HepG2 (cell line): Measurements from ENCODE around the gene TBC1D5. TPM values are rescaled to one million over a fixed set of nuclear protein-coding genes. Genes with fewer than 3 reads are reported as not detected.

Experiments
- ATAC-seq: fragments of 200-7000 bp; cut with Tn5 transposase; 3 replicates; pipeline ENCODE4 v1.9.1; 2020; ENCODE audit warnings: mild to moderate bottlenecking, moderate library complexity
- BruUV-seq: library from RNA; stranded (reverse); fragments of 400-500 nt; replicated peaks from 2 replicates; lab custom pipeline; 2021; lab: Mats Ljungman, UMichigan
- CTCF ChIA-PET: fragments of 300-600 bp; formaldehyde crosslinking; extraction: SDS; loops from one replicate; lab custom pipeline; 2021; ENCODE audit warnings: low total read pairs, inconsistent platforms, low intra/inter-chr PET ratio; lab: Yijun Ruan, JAX
- POLR2A ChIA-PET: fragments of 350-600 bp; sonication (Branson Sonifier 250); formaldehyde crosslinking; loops from one replicate; lab custom pipeline; 2020; ENCODE audit warnings: antibody characterized with exemption, inconsistent platforms; lab: Yijun Ruan, JAX
- DNase-seq: peaks from one replicate; pipeline ENCODE4 v3.0.0-alpha.2; 2015; ENCODE audit warnings: low spot score
- FAIRE-seq: peaks from 3 replicates; lab custom pipeline; 2011; peaks lifted over from hg19 to GRCh38; lab: Jason Lieb, UNC
- H2AFZ ChIP-seq: one replicate; pipeline ENCODE4 v1.6.1; 2011; ENCODE audit warnings: low read length, inconsistent platforms
- H3K27ac ChIP-seq: fragments of 300-600 bp; 3 replicates; pipeline ENCODE4 v1.8.0; 2011; ENCODE audit warnings: mixed run types, mild to moderate bottlenecking, mixed read lengths, low read length, inconsistent platforms; ENCODE audit not compliant: insufficient read depth; ENCODE audit errors: extremely low read length
- H3K27me3 ChIP-seq, 2 experiments: fragments of 200-600 bp in 1 of 2; 2 replicates in 1 of 2; 3 replicates in 1 of 2; pipeline versions ENCODE4 v1.6.0 to v1.8.0; 2011; ENCODE audit warnings: low read length in 2 of 2, mild to moderate bottlenecking in 2 of 2, moderate library complexity in 2 of 2, inconsistent platforms in 1 of 2; ENCODE audit not compliant: insufficient read depth in 2 of 2, control insufficient read depth in 1 of 2
- H3K36me3 ChIP-seq, 2 experiments: fragments of 200-600 bp in 1 of 2; replicated peaks in 1 of 2; 2 replicates in 1 of 2; 3 replicates in 1 of 2; pipeline versions ENCODE4 v1.5.1 to v1.8.0; 2011; ENCODE audit warnings: low read length in 2 of 2, inconsistent platforms in 1 of 2; ENCODE audit not compliant: insufficient read depth in 2 of 2, control insufficient read depth in 1 of 2
- H3K4me1 ChIP-seq: 2 replicates; pipeline ENCODE4 v1.5.1; 2012; ENCODE audit warnings: low read length, inconsistent platforms; ENCODE audit not compliant: insufficient read depth
- H3K4me2 ChIP-seq: 2 replicates; pipeline ENCODE4 v1.6.0; 2011; ENCODE audit warnings: low read depth, low read length, inconsistent platforms
- H3K4me3 ChIP-seq, 3 experiments: fragments of 200-600 bp in 1 of 3; sonication (generic), shearing (Covaris generic) in 1 of 3; replicated peaks in 1 of 3; 2 replicates each; pipeline ENCODE4 v1.5.1; 2011 to 2016; ENCODE audit warnings: low read length in 3 of 3, inconsistent platforms in 2 of 3, low read depth in 2 of 3, mild to moderate bottlenecking in 2 of 3, control low read depth in 1 of 3, mixed read lengths in 1 of 3; ENCODE audit not compliant: insufficient read depth in 1 of 3
- H3K79me2 ChIP-seq: one replicate; pipeline ENCODE4 v1.6.1; 2011; ENCODE audit warnings: low read length, inconsistent platforms; ENCODE audit not compliant: insufficient read depth
- H3K9ac ChIP-seq: 2 replicates; pipeline ENCODE4 v1.6.0; 2011; ENCODE audit warnings: mild to moderate bottlenecking, low read depth, low read length, inconsistent platforms; ENCODE audit not compliant: insufficient read depth
- H3K9me3 ChIP-seq: 2 replicates; pipeline ENCODE4 v1.5.1; 2012; ENCODE audit warnings: mild to moderate bottlenecking, low read length
- H4K20me1 ChIP-seq: 2 replicates; pipeline ENCODE4 v1.6.0; 2011; ENCODE audit warnings: inconsistent platforms, mild to moderate bottlenecking, low read length, moderate library complexity; ENCODE audit not compliant: insufficient read depth
- CEBPB ChIP-seq: IDR thresholded peaks from 2 replicates; pipeline ENCODE4 v1.6.1; 2011; ENCODE audit warnings: low read depth, low read length, improper control_type of control experiment, borderline replicate concordance
- CEBPG ChIP-seq: IDR thresholded peaks from 2 replicates; pipeline ENCODE4 v1.6.1; 2016
- CSRNP2 ChIP-seq: sonication (generic); formaldehyde crosslinking; conservative IDR thresholded peaks from 2 replicates; pipeline ENCODE4 v1.8.0; 2022; ENCODE audit warnings: low read depth, missing genetic modification reagents
- HOXD1 ChIP-seq: sonication (generic); formaldehyde crosslinking; IDR thresholded peaks from 2 replicates; pipeline ENCODE4 v1.5.0; 2020; ENCODE audit warnings: missing genetic modification reagents
- IRF1 ChIP-seq: sonication (generic); formaldehyde crosslinking; IDR thresholded peaks from 2 replicates; pipeline ENCODE4 v1.4.0; 2020; ENCODE audit warnings: low read depth, mild to moderate bottlenecking, missing genetic modification reagents
- JDP2 ChIP-seq: sonication (generic); formaldehyde crosslinking; IDR thresholded peaks from 2 replicates; pipeline ENCODE4 v1.8.1; 2022; ENCODE audit warnings: missing genetic modification reagents, borderline replicate concordance
- NBN ChIP-seq: fragments of 450-650 bp; conservative IDR thresholded peaks from 2 replicates; pipeline ENCODE4 v1.6.1; 2017
- PAX8 ChIP-seq: sonication (generic); formaldehyde crosslinking; IDR thresholded peaks from 2 replicates; pipeline ENCODE4 v1.8.0; 2022; ENCODE audit warnings: mild to moderate bottlenecking, missing genetic modification reagents, borderline replicate concordance
- PPARG ChIP-seq: conservative IDR thresholded peaks from 2 replicates; pipeline ENCODE4 v1.6.1; 2016; ENCODE audit warnings: missing biosample characterization, missing genetic modification reagents
- TERF1 ChIP-seq: sonication (generic); formaldehyde crosslinking; IDR thresholded peaks from 2 replicates; pipeline ENCODE4 v1.8.0; 2022; ENCODE audit warnings: mild to moderate bottlenecking, missing genetic modification reagents, moderate library complexity
- ZFP36 ChIP-seq: fragments of 150-350 bp; IDR thresholded peaks from 2 replicates; pipeline ENCODE4 v1.6.1; 2018; ENCODE audit warnings: borderline replicate concordance, low read length, low read depth; ENCODE audit not compliant: partially characterized antibody
- ZNF124 ChIP-seq: sonication (generic); formaldehyde crosslinking; IDR thresholded peaks from 2 replicates; pipeline ENCODE4 v1.4.0; 2020; ENCODE audit warnings: missing genetic modification reagents
- ZNF572 ChIP-seq: sonication (generic); formaldehyde crosslinking; IDR thresholded peaks from 2 replicates; pipeline ENCODE4 v1.5.1; 2020; ENCODE audit warnings: mild to moderate bottlenecking, missing genetic modification reagents
- ZNF720 ChIP-seq: sonication (generic); formaldehyde crosslinking; IDR thresholded peaks from 2 replicates; pipeline ENCODE4 v1.4.0; 2020; ENCODE audit warnings: missing genetic modification reagents
- WGBS: methylation state at CpG from one replicate; pipeline ENCODE4 v1.1.6; 2017; ENCODE audit warnings: low lambda C conversion rate; 5-methylcytosine and 5-hydroxymethylcytosine counted together
- in situ Hi-C: cut with HindIII; loops from 2 replicates; pipeline ENCODE4 v1.10.0; 2017; ENCODE audit warnings: low pct_unique_long_range_greater_than_20kb; ENCODE audit not compliant: extremely low pct_ligation_motif_present
- intact Hi-C: fragments of 100-400 bp; cut with micrococcal nuclease; formaldehyde crosslinking; loops from one replicate; pipeline ENCODE4 v1.10.0; 2022; ENCODE audit not compliant: unreplicated experiment
- polyA plus RNA-seq, 8 experiments: library from polyadenylated mRNA; depleted of rRNA in 3 of 8; stranded (reverse) in 7 of 8; unstranded in 1 of 8; fragments of >200 nt; fragmentation: Illumina TruSeq in 4 of 8; extraction: Trizol in 4 of 8; gene quantifications; 2 replicates each; pipeline versions ENCODE4 v1.2.1 to v1.2.3, GENCODE V29; 2011 to 2016; ENCODE audit warnings: low read depth in 4 of 8, missing spikeins in 1 of 8, mixed read lengths in 1 of 8; ENCODE audit not compliant: insufficient read depth in 1 of 8
- total RNA-seq, 5 experiments: library from RNA; depleted of rRNA; stranded (reverse); fragments of >200 nt; fragmentation: Illumina TruSeq; extraction: Trizol; gene quantifications; 2 replicates each; pipeline ENCODE4 v1.2.3, GENCODE V29; 2016; ENCODE audit warnings: low read depth in 1 of 5
- TF ChIP-seq, protein P1 (sequence below): sonication (generic); formaldehyde crosslinking; IDR thresholded peaks from 2 replicates; pipeline ENCODE4 v1.8.0; 2022; ENCODE audit warnings: mild to moderate bottlenecking, missing genetic modification reagents

TBC1D5 gene
- total and polyA plus RNA-seq, 2 of the 13 experiments (the other 11 are each of a cell fraction or from before 2014, with no cell fraction given), result 19.2 to 33.3 TPM

- no peaks in the 10 kb centered on the region for H3K79me2 ChIP-seq
- no peak overlapping the region for H3K4me2 ChIP-seq
- BruUV-seq, result no TSS peak
- 50% methylated on average over 2 of the region's 2 CpGs for WGBS
- intact Hi-C loops, result no loop called here
- no peaks in the 10 kb centered on the region for H3K4me1 ChIP-seq
- TF ChIP-seq CEBPG (CRISPR knock-in tag) (0 out of 2 replicates have a peak, but pooled peaks have one; percentile 15), PAX8 (CRISPR knock-in tag) (no peak), ZFP36 (no peak), ZNF124 (CRISPR knock-in tag) (no peak), CEBPB (peak; percentile 81; the same call in 1 of the 2 replicates), ZNF572 (no peak)
- no peak for DNase-seq
- no peak overlapping the region for H3K9ac ChIP-seq
- H3K27ac ChIP-seq, result no peak overlapping the region
- in situ Hi-C loops, result no loop called here
- H3K9me3 ChIP-seq, result no peaks in the 10 kb centered on the region
- ChIA-PET POLR2A (no interaction called here), CTCF (no interaction called here)
- no peaks in the 10 kb centered on the region for H3K27me3 ChIP-seq
- no peaks in the 10 kb centered on the region for H3K36me3 ChIP-seq
- no peak for ATAC-seq
- no peak overlapping the region for H2AFZ ChIP-seq
- H3K4me3 ChIP-seq, result no peak overlapping the region
- no peak for FAIRE-seq
- H4K20me1 ChIP-seq, result peaks cover 3% of the 10 kb centered on the region; the same call in 1 of the 2 replicates
These were observed 68.2 kb downstream of the TBC1D5 start for GRCh38 chr3:17674082-17674686.

DNA sequence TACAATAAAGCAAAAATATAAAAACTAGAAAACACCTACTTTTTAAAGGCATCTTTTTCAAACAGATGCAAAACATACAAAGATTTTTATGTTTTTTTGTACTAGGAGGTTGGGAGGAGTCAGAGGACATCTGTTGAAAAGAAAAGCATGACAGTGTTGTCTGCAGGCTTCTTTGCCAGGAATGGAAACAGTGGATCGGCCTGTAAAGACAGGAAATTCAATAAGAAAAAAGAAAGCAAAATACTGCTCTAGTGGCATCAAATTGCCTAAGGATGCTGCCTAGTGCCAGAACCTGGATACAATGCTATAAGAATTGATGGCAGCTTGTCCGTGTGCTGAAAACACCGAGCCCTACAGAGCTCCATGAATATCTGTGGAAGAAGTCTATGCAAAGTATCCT, 69.9 kb downstream of the TBC1D5 start:
- in situ Hi-C loops, result no loop called here
- FAIRE-seq, result no peak
- TF ChIP-seq CSRNP2 (CRISPR knock-in tag) (no peak), HOXD1 (no peak), IRF1 (CRISPR knock-in tag) (no peak), ZNF720 (CRISPR knock-in tag) (no peak), PPARG (CRISPR knock-in tag) (no peak), NBN (no peak), TERF1 (CRISPR knock-in tag) (no peak), JDP2 (CRISPR knock-in tag) (no peak)
- TF ChIP-seq, protein P1, sequence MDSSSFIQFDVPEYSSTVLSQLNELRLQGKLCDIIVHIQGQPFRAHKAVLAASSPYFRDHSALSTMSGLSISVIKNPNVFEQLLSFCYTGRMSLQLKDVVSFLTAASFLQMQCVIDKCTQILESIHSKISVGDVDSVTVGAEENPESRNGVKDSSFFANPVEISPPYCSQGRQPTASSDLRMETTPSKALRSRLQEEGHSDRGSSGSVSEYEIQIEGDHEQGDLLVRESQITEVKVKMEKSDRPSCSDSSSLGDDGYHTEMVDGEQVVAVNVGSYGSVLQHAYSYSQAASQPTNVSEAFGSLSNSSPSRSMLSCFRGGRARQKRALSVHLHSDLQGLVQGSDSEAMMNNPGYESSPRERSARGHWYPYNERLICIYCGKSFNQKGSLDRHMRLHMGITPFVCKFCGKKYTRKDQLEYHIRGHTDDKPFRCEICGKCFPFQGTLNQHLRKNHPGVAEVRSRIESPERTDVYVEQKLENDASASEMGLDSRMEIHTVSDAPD (CRISPR knock-in tag), result no peak

More for the DNA sequence above, 69.9 kb downstream of the TBC1D5 start:
- no peak overlapping the region for H3K4me2 ChIP-seq
- no peaks in the 10 kb centered on the region for H4K20me1 ChIP-seq
- H3K27ac ChIP-seq, result no peak overlapping the region
- ATAC-seq (no peak), DNase-seq (no peak)
- no peaks in the 10 kb centered on the region for H3K79me2 ChIP-seq
- POLR2A ChIA-PET, result no interaction called here
- intact Hi-C loops, result no loop called here
- no peaks in the 10 kb centered on the region for H3K4me1 ChIP-seq
- no peak overlapping the region for H3K9ac ChIP-seq
- WGBS, result 96% methylated on average over 3 of the region's 3 CpGs
- no TSS peak for BruUV-seq
- no peaks in the 10 kb centered on the region for H3K9me3 ChIP-seq
- CTCF ChIA-PET, result no interaction called here
- no peaks in the 10 kb centered on the region for H3K36me3 ChIP-seq
- no peaks in the 10 kb centered on the region for H3K27me3 ChIP-seq
- H2AFZ ChIP-seq, result no peak overlapping the region
- no peak overlapping the region for H3K4me3 ChIP-seq
